Parathyroid adenoma (tissue), 2 donors: ENCODE measurements around the gene HSPA1L.
"Not testable (repeated sequence)": the region's sequence is repeated elsewhere in the genome, so short reads cannot be mapped to it uniquely, and the experiment has no call there.

Source experiments
- H2AFZ ChIP-seq: fragments of 300-600 bp; sonication (generic); one replicate; pipeline ENCODE4 v1.7.0; 2017; ENCODE audit warnings: antibody characterized with exemption, mild to moderate bottlenecking
- H3K27ac ChIP-seq: fragments of 300-600 bp; sonication (generic); one replicate; pipeline ENCODE4 v1.7.0; 2017
- H3K27me3 ChIP-seq: fragments of 300-600 bp; sonication (generic); one replicate; pipeline ENCODE4 v1.7.0; 2017; ENCODE audit warnings: low read length; ENCODE audit not compliant: control insufficient read depth, insufficient read depth
- H3K36me3 ChIP-seq: fragments of 300-600 bp; sonication (generic); one replicate; pipeline ENCODE4 v1.7.0; 2017; ENCODE audit warnings: low read length; ENCODE audit not compliant: control insufficient read depth, insufficient read depth
- H3K4me1 ChIP-seq: fragments of 300-600 bp; sonication (generic); one replicate; pipeline ENCODE4 v1.7.0; 2017; ENCODE audit warnings: control low read depth
- H3K4me2 ChIP-seq: fragments of 300-600 bp; sonication (generic); one replicate; pipeline ENCODE4 v1.7.0; 2017; ENCODE audit warnings: low read length
- H3K4me3 ChIP-seq: fragments of 300-600 bp; sonication (generic); one replicate; pipeline ENCODE4 v1.7.0; 2017; ENCODE audit warnings: low read depth, low read length
- H3K79me2 ChIP-seq: fragments of 300-600 bp; sonication (generic); one replicate; pipeline ENCODE4 v1.7.0; 2017; ENCODE audit warnings: control low read depth
- H3K9ac ChIP-seq: fragments of 300-600 bp; sonication (generic); one replicate; pipeline ENCODE4 v1.7.0; 2017; ENCODE audit warnings: mild to moderate bottlenecking
- H3K9me3 ChIP-seq: fragments of 300-600 bp; sonication (generic); one replicate; pipeline ENCODE4 v1.7.0; 2017; ENCODE audit warnings: low read length; ENCODE audit not compliant: control insufficient read depth
- TF ChIP-seq, protein P1 (sequence below): fragments of 300-600 bp; sonication (generic); IDR thresholded peaks from one replicate; pipeline ENCODE4 v1.7.0; 2017; ENCODE audit warnings: antibody characterized with exemption, mild to moderate bottlenecking
- donor health status: primary hyperparathyroidism.

The HSPA1L gene

GRCh38 chr6:31838968-31839367 is 23.9 kb upstream of the HSPA1L start:
- no peaks in the 10 kb centered on the region for H3K27me3 ChIP-seq
- peaks cover 8% of the 10 kb centered on the region for H3K79me2 ChIP-seq
- TF ChIP-seq, protein P1, sequence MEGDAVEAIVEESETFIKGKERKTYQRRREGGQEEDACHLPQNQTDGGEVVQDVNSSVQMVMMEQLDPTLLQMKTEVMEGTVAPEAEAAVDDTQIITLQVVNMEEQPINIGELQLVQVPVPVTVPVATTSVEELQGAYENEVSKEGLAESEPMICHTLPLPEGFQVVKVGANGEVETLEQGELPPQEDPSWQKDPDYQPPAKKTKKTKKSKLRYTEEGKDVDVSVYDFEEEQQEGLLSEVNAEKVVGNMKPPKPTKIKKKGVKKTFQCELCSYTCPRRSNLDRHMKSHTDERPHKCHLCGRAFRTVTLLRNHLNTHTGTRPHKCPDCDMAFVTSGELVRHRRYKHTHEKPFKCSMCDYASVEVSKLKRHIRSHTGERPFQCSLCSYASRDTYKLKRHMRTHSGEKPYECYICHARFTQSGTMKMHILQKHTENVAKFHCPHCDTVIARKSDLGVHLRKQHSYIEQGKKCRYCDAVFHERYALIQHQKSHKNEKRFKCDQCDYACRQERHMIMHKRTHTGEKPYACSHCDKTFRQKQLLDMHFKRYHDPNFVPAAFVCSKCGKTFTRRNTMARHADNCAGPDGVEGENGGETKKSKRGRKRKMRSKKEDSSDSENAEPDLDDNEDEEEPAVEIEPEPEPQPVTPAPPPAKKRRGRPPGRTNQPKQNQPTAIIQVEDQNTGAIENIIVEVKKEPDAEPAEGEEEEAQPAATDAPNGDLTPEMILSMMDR, result no peak
- no peak overlapping the region for H3K27ac ChIP-seq
- no peaks in the 10 kb centered on the region for H3K36me3 ChIP-seq
- H2AFZ ChIP-seq, result no peak overlapping the region
- H3K9ac ChIP-seq, result no peak overlapping the region
- H3K4me3 ChIP-seq, result no peak overlapping the region
- no peak overlapping the region for H3K4me2 ChIP-seq
- peaks cover 21% of the 10 kb centered on the region for H3K4me1 ChIP-seq
- no peaks in the 10 kb centered on the region for H3K9me3 ChIP-seq

GRCh38 chr6:31838114-31838553 is 23.1 kb upstream of the HSPA1L start:
- not testable (repeated sequence) for H3K9me3 ChIP-seq, H3K27ac ChIP-seq
- H3K4me1 ChIP-seq, result peaks cover 22% of the 10 kb centered on the region

GRCh38 chr6:31837369-31838113 is 22.5 kb upstream of the HSPA1L start:
- H3K36me3 ChIP-seq, result no peaks in the 10 kb centered on the region
- H3K4me3 ChIP-seq, result no peak overlapping the region
- no peak overlapping the region for H3K9ac ChIP-seq

More at GRCh38 chr6:31838114-31838553, 23.1 kb upstream of the HSPA1L start:
- H3K9ac ChIP-seq, H3K36me3 ChIP-seq, H3K4me3 ChIP-seq, H3K27me3 ChIP-seq, H2AFZ ChIP-seq, H3K4me2 ChIP-seq: not testable (repeated sequence)
- H3K79me2 ChIP-seq, result peaks cover 13% of the 10 kb centered on the region

GRCh38 chr6:31836474-31837368 is 21.6 kb upstream of the HSPA1L start:
- Histone ChIP-seq H3K27me3 (no peaks in the 10 kb centered on the region), H3K4me2 (peak overlapping the region; percentile 57), H2AFZ (no peak overlapping the region), H3K27ac (peak overlapping the region; percentile 99), H3K4me3 (peak overlapping the region; percentile 89), H3K36me3 (no peaks in the 10 kb centered on the region), H3K79me2 (peaks cover 24% of the 10 kb centered on the region), H3K9ac (no peak overlapping the region), H3K4me1 (peaks cover 23% of the 10 kb centered on the region), H3K9me3 (no peaks in the 10 kb centered on the region)
- TF ChIP-seq, protein P1, result no peak

More at GRCh38 chr6:31837369-31838113, 22.5 kb upstream of the HSPA1L start:
- no peaks in the 10 kb centered on the region for H3K9me3 ChIP-seq
- H3K4me2 ChIP-seq, result peak overlapping the region; percentile 57
- H3K27ac ChIP-seq, result peak overlapping the region; percentile 99
- peaks cover 23% of the 10 kb centered on the region for H3K4me1 ChIP-seq
- peaks cover 17% of the 10 kb centered on the region for H3K79me2 ChIP-seq
- H2AFZ ChIP-seq, result no peak overlapping the region
- TF ChIP-seq, protein P1, result no peak
- no peaks in the 10 kb centered on the region for H3K27me3 ChIP-seq

- Histone ChIP-seq H3K27me3 (no peaks in the 10 kb centered on the region), H3K79me2 (peaks cover 31% of the 10 kb centered on the region), H3K9me3 (no peaks in the 10 kb centered on the region), H2AFZ (no peak overlapping the region), H3K4me2 (peak overlapping the region; percentile 57), H3K9ac (no peak overlapping the region), H3K4me1 (peaks cover 25% of the 10 kb centered on the region), H3K4me3 (peak overlapping the region; percentile 89), H3K36me3 (no peaks in the 10 kb centered on the region), H3K27ac (peak overlapping the region; percentile 99)
- TF ChIP-seq, protein P1, result no peak
Observed at GRCh38 chr6:31836047-31836473, 21.0 kb upstream of the HSPA1L start.
